Fibroblast of mammary gland (primary cell): ENCODE measurements around the gene FAT3.

Source experiments
- DNase-seq: peaks from one replicate; pipeline ENCODE4 v3.0.0-alpha.2; 2010; ENCODE audit warnings: low read depth
- H3K4me3 ChIP-seq: 2 replicates; pipeline ENCODE4 v1.5.1; 2011; ENCODE audit warnings: low read depth, mild to moderate bottlenecking, low read length, moderate library complexity; ENCODE audit not compliant: control insufficient read depth
- TF ChIP-seq, protein P1 (sequence below): conservative IDR thresholded peaks from 2 replicates; pipeline ENCODE4 v1.5.1; 2011; ENCODE audit warnings: low read depth, low read length, inconsistent platforms; ENCODE audit not compliant: control insufficient read depth, insufficient read depth

FAT3 gene

DNA sequence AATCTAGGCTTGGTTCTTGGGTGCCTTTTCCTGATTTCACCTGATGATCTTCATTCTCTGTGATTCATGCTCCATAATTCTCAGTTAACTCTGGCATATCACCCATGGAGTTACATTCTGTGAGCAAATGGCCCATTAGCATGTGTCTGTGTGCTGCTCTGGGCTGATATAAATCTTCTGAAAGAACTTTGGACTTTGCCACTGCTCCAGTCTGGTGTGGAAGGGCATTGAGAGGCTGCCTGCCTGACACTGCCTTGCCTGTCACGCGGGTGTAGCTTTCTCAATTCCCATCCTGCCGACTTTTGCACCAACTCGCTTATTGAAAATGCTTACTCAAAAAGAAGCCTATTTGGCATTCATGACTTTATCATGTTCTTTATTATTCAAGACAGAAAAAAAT is 42.2 kb downstream of the FAT3 start:
- no peak for DNase-seq
- no peak overlapping the region for H3K4me3 ChIP-seq
- TF ChIP-seq, protein P1, sequence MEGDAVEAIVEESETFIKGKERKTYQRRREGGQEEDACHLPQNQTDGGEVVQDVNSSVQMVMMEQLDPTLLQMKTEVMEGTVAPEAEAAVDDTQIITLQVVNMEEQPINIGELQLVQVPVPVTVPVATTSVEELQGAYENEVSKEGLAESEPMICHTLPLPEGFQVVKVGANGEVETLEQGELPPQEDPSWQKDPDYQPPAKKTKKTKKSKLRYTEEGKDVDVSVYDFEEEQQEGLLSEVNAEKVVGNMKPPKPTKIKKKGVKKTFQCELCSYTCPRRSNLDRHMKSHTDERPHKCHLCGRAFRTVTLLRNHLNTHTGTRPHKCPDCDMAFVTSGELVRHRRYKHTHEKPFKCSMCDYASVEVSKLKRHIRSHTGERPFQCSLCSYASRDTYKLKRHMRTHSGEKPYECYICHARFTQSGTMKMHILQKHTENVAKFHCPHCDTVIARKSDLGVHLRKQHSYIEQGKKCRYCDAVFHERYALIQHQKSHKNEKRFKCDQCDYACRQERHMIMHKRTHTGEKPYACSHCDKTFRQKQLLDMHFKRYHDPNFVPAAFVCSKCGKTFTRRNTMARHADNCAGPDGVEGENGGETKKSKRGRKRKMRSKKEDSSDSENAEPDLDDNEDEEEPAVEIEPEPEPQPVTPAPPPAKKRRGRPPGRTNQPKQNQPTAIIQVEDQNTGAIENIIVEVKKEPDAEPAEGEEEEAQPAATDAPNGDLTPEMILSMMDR, result no peak

DNA sequence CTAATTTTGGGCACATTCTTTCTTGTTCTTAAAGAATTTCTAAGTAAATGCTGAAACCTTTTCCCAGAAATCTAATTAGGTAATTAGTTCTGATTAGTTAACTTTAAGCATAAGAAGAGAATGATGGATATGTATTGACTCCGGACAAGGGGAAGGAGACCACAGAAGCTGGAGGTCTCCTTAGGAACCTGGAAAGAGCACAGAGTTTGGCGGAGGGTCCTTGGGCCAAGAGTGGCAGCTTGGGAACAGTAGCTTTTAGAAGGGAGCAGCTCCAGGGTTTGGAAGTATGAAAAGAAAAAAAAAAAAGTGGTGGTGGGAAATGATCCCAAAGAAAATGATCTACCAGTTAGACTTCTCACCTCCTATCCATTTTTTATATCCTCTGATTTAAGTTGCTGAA is 42.7 kb downstream of the FAT3 start:
- TF ChIP-seq, protein P1, result no peak
- no peak overlapping the region for H3K4me3 ChIP-seq
- no peak for DNase-seq

DNA sequence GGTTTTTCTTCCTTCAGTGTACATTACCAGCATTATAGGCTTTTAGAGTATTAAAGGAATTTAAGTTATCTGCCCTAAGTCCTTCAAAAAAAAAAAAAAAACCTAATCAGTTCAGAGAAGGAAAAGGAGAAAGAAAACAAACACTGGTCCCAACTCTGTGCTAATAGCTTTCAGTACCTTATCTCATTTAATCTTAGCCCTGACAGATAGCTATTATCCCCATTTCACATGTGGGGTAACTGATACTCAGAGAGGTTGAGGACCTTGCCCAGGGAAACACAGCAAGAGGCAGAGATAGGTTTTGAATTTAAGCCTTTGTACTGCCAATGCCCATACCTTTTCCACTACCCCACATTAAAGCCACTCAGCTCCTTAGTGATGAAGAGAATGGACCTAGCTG is 43.4 kb downstream of the FAT3 start:
- TF ChIP-seq, protein P1, result no peak
- H3K4me3 ChIP-seq, result no peak overlapping the region
- no peak for DNase-seq

DNA sequence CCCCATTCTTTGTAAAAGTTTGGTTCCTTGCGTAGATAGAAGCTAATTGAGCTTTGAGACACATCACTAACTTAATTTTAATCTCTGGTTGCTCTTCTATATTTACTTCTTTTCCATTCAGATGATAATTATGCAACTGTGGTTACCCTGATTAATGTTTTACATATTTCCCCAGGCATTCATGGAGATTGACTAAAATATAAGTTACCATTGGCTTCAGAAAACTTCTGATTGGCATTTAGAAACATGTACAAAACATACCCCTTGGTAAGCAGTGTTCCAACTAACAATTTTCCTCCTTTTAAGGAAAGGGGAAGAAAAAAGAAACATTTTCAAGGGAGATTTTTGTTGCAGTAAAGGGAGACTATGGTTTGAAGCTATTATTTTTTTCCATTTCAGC is 43.9 kb downstream of the FAT3 start:
- H3K4me3 ChIP-seq, result no peak overlapping the region
- no peak for DNase-seq
- TF ChIP-seq, protein P1, result no peak

DNA sequence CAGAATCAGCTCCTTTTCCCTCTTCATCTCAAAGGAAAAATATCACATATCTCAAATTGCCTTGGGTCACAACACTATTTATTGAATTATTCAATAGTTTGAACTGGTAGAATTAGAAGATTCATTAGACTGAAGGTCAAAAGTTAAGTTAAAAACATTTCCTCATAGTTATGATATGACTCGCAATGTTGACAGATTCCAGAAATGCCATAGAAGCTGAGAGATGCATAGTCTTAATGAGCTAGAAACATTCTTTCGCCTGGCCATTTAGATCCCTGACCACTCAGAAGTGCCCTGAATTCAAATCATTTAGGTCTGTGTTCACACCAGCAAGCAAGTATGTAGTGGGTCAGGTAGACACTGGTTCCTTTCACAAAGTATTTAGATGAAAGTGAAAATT is 44.4 kb downstream of the FAT3 start:
- H3K4me3 ChIP-seq, result no peak overlapping the region
- TF ChIP-seq, protein P1, result no peak
- peak; percentile 23 for DNase-seq

DNA sequence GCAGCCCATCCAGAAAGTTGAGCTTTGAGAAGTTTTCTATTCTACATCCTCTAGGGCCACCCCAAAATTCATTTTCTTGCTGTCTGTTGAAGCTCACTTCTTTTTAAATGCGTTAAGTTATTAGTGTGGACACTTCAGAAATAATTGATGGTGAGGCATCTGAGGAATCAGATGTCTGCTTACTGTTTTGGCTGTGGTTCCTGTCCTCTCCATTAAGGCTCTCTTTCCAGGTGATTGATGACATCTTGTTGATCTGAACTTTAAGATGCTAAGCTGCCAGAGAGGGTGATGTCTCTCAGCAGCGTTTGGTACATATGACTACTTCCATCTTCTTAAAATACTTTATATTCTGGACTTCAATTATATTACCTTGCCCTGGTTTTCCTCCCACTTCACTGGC is 45.2 kb downstream of the FAT3 start:
- no peak overlapping the region for H3K4me3 ChIP-seq

More for the DNA sequence above, 45.2 kb downstream of the FAT3 start:
- no peak for DNase-seq
- TF ChIP-seq, protein P1, result no peak
